IPS-18c (cell line): ENCODE data around the gene AMN1.

Source experiments
- H3K4me3 ChIP-seq: 2 replicates; pipeline ENCODE4 v1.7.0; 2013; ENCODE audit warnings: low read depth, mild to moderate bottlenecking, low read length, moderate library complexity; ENCODE audit not compliant: insufficient read depth
- H3K9me3 ChIP-seq: one replicate; pipeline ENCODE4 v1.6.1; 2013; ENCODE audit warnings: mild to moderate bottlenecking, low read length, moderate library complexity; ENCODE audit not compliant: control insufficient read depth, insufficient read depth

The AMN1 gene

DNA sequence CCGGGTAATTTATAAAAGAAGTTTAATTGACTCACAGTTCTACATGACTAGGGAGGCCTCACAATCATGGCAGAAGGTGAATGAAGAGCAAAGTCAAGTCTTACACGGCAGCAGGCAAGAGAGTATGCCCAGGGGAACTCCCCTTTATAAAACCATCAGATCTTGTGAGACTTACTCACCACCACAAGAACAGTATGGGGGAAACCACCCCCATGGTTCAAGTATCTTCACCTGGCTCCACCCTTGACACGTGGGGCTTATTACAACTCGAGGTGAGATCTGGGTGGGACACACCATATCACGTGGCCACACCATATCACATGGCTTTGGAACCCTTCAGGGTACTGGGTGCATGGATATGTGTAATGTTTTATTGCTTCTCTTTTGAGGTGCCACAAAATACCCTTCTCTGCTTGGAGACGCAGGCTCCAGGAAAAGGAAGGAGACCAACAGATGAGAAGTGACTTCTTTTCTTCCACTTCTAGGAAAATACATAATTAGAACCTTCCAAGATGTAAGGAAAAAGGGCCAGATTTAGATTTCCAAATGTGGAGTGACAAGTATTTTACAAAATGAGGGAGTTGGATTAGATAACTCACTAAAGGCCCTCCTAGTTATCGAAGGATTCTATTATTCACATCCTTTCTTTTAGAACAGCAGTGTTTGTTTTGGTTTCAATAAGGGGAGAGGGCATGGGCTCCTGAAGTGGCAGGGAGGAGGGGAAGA, 102.4 kb downstream of the AMN1 start:
- Histone ChIP-seq H3K9me3 (peaks cover 4% of the 10 kb centered on the region), H3K4me3 (no peak overlapping the region)

GRCh38 chr12:31622038-31622437, 106.8 kb downstream of the AMN1 start:
- Histone ChIP-seq H3K4me3 (no peak overlapping the region), H3K9me3 (no peaks in the 10 kb centered on the region)
